WTC11 (cell line): ENCODE measurements around the gene ACBD3.

Experiments
- ATF2 ChIP-seq: sonication (generic); formaldehyde crosslinking; IDR thresholded peaks from 2 replicates; pipeline ENCODE4 v1.8.1; 2022; ENCODE audit warnings: low read depth, missing genetic modification reagents, borderline replicate concordance
- ATF6 ChIP-seq: sonication (generic); formaldehyde crosslinking; IDR thresholded peaks from 2 replicates; pipeline ENCODE4 v1.8.1; 2023; ENCODE audit warnings: mild to moderate bottlenecking, missing genetic modification reagents
- CBFB ChIP-seq: sonication (generic); formaldehyde crosslinking; IDR thresholded peaks from 2 replicates; pipeline ENCODE4 v1.8.1; 2022; ENCODE audit warnings: mild to moderate bottlenecking, low read depth, missing genetic modification reagents
- ETV6 ChIP-seq: sonication (generic); formaldehyde crosslinking; IDR thresholded peaks from 2 replicates; pipeline ENCODE4 v1.8.1; 2022; ENCODE audit warnings: mild to moderate bottlenecking, missing genetic modification reagents
- MAX ChIP-seq: sonication (generic); formaldehyde crosslinking; IDR thresholded peaks from 2 replicates; pipeline ENCODE4 v1.8.0; 2022; ENCODE audit warnings: mild to moderate bottlenecking, missing genetic modification reagents
- PRDM15 ChIP-seq: sonication (generic); formaldehyde crosslinking; IDR thresholded peaks from 2 replicates; pipeline ENCODE4 v1.8.0; 2022; ENCODE audit warnings: missing genetic modification reagents
- SMAD4 ChIP-seq: sonication (generic); formaldehyde crosslinking; IDR thresholded peaks from 2 replicates; pipeline ENCODE4 v1.8.0; 2022; ENCODE audit warnings: mild to moderate bottlenecking, missing genetic modification reagents
- SP1 ChIP-seq: sonication (generic); formaldehyde crosslinking; conservative IDR thresholded peaks from 2 replicates; pipeline ENCODE4 v1.8.1; 2022; ENCODE audit warnings: missing genetic modification reagents
- ZNF219 ChIP-seq: sonication (generic); formaldehyde crosslinking; IDR thresholded peaks from 2 replicates; pipeline ENCODE4 v1.8.0; 2023; ENCODE audit warnings: missing genetic modification reagents, mild to moderate bottlenecking, borderline replicate concordance
- TF ChIP-seq, protein P1 (sequence below): fragments of 200-600 bp; IDR thresholded peaks from 2 replicates; pipeline ENCODE4 v1.8.0; 2022; ENCODE audit warnings: antibody characterized with exemption
- TF ChIP-seq, protein P2 (sequence below): sonication (generic); formaldehyde crosslinking; conservative IDR thresholded peaks from 2 replicates; pipeline ENCODE4 v1.8.1; 2022; ENCODE audit warnings: mild to moderate bottlenecking, missing genetic modification reagents

- TF ChIP-seq, protein P1, sequence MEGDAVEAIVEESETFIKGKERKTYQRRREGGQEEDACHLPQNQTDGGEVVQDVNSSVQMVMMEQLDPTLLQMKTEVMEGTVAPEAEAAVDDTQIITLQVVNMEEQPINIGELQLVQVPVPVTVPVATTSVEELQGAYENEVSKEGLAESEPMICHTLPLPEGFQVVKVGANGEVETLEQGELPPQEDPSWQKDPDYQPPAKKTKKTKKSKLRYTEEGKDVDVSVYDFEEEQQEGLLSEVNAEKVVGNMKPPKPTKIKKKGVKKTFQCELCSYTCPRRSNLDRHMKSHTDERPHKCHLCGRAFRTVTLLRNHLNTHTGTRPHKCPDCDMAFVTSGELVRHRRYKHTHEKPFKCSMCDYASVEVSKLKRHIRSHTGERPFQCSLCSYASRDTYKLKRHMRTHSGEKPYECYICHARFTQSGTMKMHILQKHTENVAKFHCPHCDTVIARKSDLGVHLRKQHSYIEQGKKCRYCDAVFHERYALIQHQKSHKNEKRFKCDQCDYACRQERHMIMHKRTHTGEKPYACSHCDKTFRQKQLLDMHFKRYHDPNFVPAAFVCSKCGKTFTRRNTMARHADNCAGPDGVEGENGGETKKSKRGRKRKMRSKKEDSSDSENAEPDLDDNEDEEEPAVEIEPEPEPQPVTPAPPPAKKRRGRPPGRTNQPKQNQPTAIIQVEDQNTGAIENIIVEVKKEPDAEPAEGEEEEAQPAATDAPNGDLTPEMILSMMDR: no peak
- no peak for TF ChIP-seq PRDM15 (CRISPR knock-in tag)
- no peak for TF ChIP-seq CBFB
- TF ChIP-seq ATF2 (CRISPR knock-in tag): no peak
- no peak for TF ChIP-seq ATF6 (CRISPR knock-in tag)
- TF ChIP-seq, protein P2, sequence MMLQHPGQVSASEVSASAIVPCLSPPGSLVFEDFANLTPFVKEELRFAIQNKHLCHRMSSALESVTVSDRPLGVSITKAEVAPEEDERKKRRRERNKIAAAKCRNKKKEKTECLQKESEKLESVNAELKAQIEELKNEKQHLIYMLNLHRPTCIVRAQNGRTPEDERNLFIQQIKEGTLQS (CRISPR knock-in tag): no peak
- TF ChIP-seq SP1 (CRISPR knock-in tag): no peak
- no peak for TF ChIP-seq SMAD4 (CRISPR knock-in tag)
- no peak for TF ChIP-seq MAX (CRISPR knock-in tag)
- TF ChIP-seq ETV6 (CRISPR knock-in tag): no peak
- no peak for TF ChIP-seq ZNF219 (CRISPR knock-in tag)
Measured at GRCh38 chr1:226132728-226133503, 53.6 kb downstream of the ACBD3 start.
